Activated T-cell treated with anti-CD3 and anti-CD28 coated beads, Interleukin-2, amount 50 U/mL, for 48 hours (primary cell): ENCODE measurements around the gene CNNM2.
"Not testable (repeated sequence)": the region's sequence is repeated elsewhere in the genome, so short reads cannot be mapped to it uniquely, and the experiment has no call there.

Experiments used
- DNase-seq, 2 experiments: peaks; one replicate each; pipeline ENCODE4 v3.0.0-alpha.2; 2020

The CNNM2 gene

DNA sequence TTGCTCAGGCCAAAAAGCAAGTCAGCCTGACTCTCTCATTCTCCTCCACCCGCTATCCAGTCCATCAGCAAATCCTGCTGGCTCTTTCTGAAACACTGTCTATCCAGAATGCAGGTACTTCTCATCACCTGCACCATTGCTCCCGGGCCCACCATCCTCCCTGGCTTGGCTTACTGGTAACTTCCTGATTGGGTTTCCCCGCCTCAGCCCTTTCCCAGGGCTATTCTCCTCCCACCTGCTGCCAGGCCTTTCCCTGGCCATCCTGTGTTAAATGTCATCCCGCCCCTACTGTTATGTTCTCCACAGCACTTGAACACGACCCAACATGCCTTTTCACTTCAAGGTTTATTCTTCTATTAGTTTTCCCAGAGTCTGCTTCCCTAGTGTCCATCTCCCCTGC lies 124.0 kb downstream of the CNNM2 start:
- no peak for DNase-seq

DNA sequence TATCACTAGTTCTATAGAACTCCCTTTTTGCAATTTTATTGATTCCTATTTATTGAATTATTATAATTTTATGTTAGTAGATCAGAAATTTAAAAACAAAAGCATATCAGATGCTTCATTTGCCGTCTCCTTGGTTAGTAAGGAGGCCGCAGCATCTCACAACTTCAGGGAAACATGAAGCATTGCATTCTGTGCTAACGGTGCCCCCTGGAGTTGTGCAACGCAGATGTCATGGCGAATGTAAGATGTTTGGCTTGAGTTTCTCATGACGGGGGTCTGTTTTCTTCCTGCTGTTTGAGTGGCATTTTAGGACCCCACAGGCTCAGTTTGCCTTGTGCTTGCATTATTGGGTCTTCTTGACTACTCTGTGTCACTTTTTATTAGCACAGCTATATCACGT lies 124.8 kb downstream of the CNNM2 start:
- no peak for DNase-seq

DNA sequence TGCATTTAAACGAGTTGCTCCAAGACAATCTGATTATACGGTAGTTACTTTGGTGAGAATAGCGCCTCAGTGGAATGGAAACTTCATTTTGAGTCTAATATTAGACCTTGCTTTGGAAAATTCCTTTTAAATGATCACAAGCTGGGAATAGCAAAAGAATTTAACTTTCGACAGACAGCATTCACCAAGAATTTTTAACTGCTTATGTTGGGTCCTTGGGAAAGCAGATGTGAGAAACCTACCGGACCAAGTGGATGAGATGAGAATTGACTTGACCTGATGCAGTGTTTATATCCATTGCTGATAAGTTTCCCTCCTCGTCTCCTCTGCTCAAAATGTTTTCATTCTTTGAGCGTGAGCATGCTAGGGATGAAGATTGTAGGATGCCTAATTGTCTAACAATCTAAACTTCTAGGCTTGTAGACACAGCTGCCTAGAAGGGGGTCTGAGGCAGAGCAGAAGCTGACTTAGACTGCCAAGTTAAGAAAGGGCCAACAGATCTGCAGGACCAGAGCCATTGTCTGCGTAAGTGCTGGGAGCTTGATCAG lies 126.9 kb downstream of the CNNM2 start:
- DNase-seq: no peak

GRCh38 chr10:103045961-103046360 lies 127.9 kb downstream of the CNNM2 start:
- DNase-seq: no peak

DNA sequence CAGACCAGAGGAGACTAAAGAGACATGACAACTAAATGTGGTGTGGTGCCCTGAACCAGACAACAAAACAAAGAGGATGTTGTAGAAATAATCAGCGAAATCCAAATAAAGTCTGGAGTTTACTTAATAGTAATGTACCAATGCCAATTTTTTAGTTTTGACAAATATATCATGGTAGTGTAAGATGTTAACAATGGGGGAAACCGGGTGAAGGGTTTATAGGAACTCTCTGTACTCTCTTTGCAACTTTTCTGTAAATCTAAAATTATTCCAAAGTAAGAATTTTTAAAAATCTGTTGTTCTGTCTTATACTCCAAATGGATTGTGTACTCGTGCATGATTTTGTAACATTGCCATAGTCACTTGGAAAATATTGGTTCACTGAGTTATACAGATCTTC lies 129.3 kb downstream of the CNNM2 start:
- DNase-seq: no peak

- DNase-seq: no peak
Measured at GRCh38 chr10:103049237-103049636, 131.1 kb downstream of the CNNM2 start.

GRCh38 chr10:103053659-103054581 lies 135.8 kb downstream of the CNNM2 start:
- peak; percentile 46 to 56 for DNase-seq

DNA sequence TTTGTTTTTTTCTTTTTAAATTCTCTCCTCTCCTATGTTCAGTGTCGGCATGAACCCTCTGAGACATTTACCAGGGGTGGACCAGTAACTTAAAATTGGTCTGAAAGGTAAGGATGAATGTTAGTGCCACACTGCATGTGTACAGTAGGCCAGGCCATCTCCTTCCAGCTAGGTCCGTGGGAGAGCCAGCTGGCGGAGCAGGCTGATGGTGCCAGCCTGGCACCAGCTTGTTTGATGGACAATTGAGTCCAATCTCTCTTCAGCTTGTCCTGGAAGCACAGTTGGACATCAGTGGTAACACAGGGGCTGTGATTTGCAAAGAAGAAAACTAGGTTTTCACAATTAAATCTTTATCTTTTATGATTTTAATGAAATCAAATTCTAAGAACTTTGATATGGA lies 136.5 kb downstream of the CNNM2 start:
- no peak for DNase-seq

GRCh38 chr10:103055105-103055504 lies 137.0 kb downstream of the CNNM2 start:
- DNase-seq: no peak

DNA sequence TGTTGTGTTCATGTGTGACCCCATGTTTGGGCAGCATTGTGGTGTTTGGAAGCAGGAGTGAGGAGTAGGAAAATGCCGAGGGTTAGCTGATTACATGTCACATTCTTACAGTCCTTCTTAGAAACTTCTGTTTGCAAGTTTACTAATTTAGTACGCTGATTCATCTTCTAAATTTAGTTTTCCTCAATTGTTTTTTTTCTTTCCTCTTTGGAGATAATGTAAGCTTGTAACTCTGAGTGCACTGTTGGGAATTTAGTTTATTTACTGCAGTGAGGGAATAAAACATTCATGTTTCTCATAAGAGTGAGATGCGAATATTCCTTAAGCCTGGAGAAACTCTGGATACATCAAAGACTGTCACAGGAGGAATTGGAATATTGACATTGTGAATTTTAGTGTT lies 139.9 kb downstream of the CNNM2 start:
- no peak for DNase-seq

- DNase-seq: no peak
Measured at GRCh38 chr10:103060575-103060974, 142.5 kb downstream of the CNNM2 start.

GRCh38 chr10:103062854-103063590 lies 144.9 kb downstream of the CNNM2 start:
- no peak for DNase-seq

DNA sequence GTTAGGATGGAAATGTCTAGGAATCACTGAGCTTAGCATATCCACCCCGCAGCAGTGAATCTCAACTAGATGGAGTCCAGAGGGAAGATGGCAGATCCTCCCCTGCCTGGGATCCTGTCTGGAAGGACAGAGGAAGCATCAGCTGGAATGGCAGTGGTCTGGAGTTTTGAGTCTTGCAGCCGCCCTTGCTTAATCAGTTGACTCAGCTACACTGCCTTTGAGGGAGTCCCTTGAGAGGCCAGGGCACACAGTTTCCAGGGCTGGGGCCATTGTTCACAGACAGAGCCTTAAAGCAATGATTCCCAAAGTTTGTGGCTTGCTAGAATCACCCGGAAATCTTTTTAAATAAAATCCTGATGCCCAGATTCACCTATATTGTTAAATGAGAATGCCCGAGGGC lies 146.9 kb downstream of the CNNM2 start:
- DNase-seq: no peak

DNA sequence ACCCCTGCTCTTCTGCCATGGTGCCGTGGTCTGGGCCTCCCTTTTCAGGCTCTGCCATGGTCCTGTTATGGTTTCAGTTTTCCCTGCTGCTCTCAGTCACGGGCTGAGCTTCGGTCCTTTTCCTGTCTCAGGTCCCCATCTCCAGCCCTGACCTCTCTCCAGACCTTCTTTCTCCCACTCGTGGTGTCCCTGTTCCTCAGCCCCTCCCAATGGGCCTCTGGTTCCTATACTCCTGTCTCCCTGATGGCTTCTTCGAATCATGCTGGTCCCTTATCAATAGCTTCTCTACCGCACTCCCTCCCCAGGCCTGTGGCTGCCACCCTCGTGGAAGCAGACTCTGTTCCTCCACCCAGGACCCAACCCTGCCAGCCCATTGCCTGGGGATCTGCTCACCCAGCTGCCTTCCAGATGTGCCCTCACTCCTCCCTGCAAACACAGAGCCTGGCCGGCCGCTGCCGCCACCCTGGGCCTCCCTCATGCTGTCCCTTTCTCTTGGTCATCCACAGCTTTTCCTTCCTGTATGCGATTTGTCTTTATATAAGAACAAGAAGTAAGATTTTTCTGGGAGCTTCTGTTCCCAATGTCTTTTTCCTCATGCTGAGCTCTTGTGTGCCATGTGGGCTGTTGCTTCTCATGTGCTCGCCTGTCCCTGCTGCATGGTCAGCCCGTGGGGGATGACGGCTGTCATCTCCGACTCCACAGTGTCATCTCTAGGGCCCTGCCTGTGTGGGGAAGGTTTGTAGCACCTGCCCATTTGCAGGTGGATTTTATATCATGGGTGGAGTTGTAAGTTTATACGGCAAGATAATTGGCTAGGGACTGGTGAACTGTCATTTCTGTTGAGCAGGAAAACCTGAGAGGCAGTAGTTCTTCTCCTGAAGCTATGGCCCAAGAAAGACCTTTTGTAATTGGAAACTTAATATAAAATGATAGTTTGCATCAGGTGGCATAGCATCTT lies 148.3 kb downstream of the CNNM2 start:
- no peak for DNase-seq

GRCh38 chr10:103067099-103067477 lies 149.0 kb downstream of the CNNM2 start:
- not testable (repeated sequence) for DNase-seq

GRCh38 chr10:103067484-103067883 lies 149.4 kb downstream of the CNNM2 start:
- DNase-seq: no peak

DNA sequence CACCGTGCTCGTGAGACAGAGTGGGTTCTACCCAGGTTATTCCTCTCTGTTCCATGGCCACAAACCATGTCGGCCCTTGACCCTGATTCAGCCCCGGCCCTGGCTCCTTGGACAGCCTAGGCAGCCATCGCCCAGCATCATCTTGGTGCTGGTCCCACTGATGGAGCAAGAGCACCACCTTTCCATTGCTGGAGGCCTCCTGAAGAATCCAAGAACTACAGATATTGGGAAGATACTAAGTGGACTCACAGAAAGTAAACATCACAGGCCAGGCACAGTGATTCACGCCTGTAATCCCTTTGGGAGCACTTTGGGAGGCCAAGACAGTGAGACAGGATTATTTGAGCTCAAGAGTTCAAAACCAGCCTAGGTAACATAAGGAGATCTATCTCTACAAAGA lies 149.9 kb downstream of the CNNM2 start:
- DNase-seq: no peak

DNA sequence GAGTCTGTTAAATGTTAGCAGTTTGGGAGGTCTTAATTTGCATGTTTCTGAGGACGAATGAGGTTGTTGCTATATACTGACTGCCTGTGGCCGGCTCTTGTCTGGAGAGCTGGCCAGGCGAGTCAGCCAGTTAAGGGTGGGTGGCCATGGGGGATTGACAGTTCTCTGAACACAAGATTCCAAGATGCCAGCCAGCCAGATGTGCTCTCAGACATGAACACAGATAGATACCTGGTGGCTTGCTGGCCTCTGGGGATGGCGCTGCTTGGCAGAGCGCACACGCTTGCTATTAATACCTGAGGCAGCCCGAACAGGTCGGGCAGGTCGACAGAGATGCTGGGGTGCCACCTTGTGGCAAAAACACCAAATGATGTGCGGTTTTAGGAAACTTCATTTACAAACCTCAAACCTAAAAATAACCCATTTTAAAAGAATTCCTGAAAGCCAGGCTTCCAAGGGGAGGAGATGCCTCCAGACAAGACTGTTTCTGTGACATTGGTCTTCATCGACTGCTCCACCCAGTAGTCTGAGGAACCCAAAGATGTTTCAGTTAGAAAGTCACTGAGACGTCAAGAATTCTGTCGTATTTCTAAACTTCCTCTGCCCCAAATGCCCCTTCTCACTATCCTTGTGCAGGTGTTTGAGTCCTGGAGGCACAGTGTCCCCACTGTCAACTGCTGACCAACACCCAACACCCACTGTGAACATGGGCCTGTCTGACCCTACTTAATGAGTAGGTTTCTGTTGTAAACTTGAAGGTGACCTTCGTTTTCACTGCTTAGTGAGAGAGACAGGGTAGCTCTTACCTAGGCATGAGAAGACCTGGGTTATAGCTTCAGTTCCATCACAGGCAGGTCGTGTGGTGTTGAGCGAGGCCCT lies 151.6 kb downstream of the CNNM2 start:
- DNase-seq: peak; percentile 73 to 79

- DNase-seq: no peak
Measured at GRCh38 chr10:103072276-103072675, 154.2 kb downstream of the CNNM2 start.

DNA sequence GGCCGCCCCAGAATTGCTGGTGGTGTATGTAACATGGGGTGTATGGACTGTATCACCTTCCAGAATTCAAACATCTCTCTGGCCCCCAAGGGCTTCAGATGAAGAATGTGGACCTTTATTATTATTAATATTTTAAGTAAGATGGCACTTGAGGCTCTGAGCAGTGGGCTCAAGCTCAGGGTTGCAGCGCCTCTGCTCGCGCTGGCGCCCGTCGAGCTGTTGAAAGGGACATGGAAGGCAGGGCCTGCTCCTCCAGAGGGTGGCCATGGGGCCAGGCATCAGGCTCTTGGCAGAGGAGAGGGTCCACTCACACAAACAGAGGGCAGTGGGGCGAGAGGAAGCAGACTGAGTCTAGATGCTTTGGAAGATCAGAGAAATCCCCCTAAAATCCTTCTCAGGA lies 154.8 kb downstream of the CNNM2 start:
- DNase-seq: no peak

DNA sequence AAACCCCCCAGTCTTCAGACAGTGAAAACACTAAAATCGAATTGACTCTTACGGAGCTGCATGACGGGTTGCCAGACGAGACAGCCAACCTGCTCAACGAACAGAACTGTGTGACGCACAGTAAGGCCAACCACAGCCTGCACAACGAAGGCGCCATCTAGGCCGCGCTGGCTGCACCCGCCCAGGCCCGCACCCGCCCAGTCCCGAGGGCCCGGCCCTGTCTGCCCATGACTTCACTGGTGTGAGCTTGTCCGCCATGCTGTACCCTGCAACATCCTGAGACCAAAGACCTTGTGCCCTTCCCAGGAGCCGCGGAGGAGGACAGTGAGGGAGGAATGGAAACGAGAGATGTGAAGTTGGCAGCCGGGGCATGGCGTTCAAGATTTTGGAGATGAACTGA lies 158.9 kb downstream of the CNNM2 start:
- DNase-seq: no peak
